GM10248 (cell line): ENCODE data around the gene FOXJ1.

Experiments used
- CTCF ChIA-PET: fragments of 300-600 bp; sonication (Branson Sonifier 250); formaldehyde crosslinking; extraction: SDS; loops from one replicate; lab custom pipeline; 2021; ENCODE audit warnings: antibody characterized with exemption; lab: Yijun Ruan, JAX
- POLR2A ChIA-PET: fragments of 350-650 bp; sonication (Branson Sonifier 250); formaldehyde crosslinking; extraction: SDS; loops from one replicate; lab custom pipeline; 2020; ENCODE audit warnings: antibody characterized with exemption; lab: Yijun Ruan, JAX
- DNase-seq: peaks from one replicate; pipeline ENCODE4 v3.0.0; 2012; ENCODE audit errors: extremely low spot score
- TF ChIP-seq, protein P1 (sequence below): IDR thresholded peaks from 2 replicates; pipeline ENCODE4 v1.5.1; 2012; ENCODE audit warnings: mild to moderate bottlenecking, low read depth; ENCODE audit errors: extremely low read depth, missing control alignments, control extremely low read depth

FOXJ1 gene

DNA sequence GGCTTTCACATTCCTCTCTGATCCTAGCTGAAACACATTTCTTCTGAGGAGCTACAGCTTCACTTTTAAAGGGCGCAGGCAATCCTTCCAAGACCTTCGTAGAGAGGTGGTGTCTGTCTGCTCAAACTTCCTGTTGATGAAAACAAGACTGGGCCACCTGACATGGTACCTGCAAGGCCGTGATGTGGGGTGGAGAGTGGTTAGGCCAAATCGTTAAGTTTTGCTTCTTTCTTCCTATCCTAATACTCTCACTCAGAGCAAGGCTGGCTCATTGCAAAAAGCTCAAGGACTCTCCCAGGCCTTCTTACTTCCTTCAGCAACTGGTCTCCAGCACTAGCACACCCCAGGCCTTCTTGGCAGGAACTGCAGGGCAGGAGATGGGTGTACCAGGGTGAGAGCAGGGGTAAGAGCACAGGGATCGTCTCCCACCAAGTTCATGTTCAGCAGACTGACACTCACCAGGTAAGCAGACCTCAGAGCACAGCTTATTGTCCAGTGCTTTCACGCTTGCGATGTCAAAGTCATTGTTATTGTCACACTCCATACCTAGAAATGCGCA, 10.9 kb upstream of the FOXJ1 start:
- DNase-seq, result no peak
- CTCF ChIA-PET, result interaction anchor here (0.6 to 4.9 kb wide), 7 partner anchors 9 to 127 kb away, joined by 3 to 16 read pairs (median 5); no protein-coding TSS in a partner anchor
- POLR2A ChIA-PET, result no interaction called here
- TF ChIP-seq, protein P1, sequence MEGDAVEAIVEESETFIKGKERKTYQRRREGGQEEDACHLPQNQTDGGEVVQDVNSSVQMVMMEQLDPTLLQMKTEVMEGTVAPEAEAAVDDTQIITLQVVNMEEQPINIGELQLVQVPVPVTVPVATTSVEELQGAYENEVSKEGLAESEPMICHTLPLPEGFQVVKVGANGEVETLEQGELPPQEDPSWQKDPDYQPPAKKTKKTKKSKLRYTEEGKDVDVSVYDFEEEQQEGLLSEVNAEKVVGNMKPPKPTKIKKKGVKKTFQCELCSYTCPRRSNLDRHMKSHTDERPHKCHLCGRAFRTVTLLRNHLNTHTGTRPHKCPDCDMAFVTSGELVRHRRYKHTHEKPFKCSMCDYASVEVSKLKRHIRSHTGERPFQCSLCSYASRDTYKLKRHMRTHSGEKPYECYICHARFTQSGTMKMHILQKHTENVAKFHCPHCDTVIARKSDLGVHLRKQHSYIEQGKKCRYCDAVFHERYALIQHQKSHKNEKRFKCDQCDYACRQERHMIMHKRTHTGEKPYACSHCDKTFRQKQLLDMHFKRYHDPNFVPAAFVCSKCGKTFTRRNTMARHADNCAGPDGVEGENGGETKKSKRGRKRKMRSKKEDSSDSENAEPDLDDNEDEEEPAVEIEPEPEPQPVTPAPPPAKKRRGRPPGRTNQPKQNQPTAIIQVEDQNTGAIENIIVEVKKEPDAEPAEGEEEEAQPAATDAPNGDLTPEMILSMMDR, result no peak

DNA sequence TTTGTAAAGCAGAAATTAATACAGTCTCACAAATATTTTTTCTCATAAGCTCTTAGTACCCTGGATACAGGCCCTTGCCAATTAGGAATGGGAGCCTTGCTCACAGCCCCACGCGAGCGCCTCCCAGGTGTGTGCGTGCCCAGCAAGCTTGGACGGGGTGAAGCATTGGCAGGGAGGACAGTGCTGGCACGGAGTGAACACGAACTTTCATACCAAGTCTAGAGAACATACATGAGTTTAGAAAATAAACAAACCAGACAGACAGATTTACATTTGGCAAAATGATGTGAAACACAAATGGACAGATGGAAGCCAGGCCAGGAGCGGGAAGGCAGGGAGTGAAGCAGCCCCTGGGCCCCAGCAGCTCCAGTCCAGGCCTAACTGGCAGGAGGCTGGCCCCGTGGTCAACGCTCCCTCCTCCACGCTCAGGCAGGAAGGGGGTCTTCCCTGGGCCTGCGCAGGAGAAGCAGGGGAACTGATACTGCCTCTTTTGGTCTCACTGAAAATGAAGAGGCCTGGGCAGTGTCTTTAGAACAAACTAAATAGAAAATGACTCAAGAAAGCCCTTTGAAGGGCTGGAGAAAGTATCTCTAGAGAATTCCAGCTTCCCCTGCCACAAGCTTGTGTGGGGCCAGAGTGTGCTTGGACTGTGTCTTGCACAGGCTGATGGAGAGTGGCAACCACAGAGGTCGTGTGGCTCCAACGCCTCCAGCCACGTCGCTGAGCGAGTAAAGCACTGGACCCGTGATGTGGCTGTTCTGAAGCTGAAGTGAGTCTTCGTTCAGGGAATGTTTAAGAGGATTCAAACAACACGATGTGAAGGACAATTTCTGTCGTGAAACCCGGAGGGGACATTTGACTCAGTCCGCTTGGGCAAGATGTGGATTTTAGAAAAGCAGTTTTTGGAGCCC, 9.9 kb upstream of the FOXJ1 start:
- no peak for DNase-seq
- CTCF ChIA-PET, result interaction anchor here (0.7 to 4.9 kb wide), 11 partner anchors 10 to 128 kb away, joined by 3 to 16 read pairs (median 4); no protein-coding TSS in a partner anchor
- POLR2A ChIA-PET, result no interaction called here
- TF ChIP-seq, protein P1, result no peak

DNA sequence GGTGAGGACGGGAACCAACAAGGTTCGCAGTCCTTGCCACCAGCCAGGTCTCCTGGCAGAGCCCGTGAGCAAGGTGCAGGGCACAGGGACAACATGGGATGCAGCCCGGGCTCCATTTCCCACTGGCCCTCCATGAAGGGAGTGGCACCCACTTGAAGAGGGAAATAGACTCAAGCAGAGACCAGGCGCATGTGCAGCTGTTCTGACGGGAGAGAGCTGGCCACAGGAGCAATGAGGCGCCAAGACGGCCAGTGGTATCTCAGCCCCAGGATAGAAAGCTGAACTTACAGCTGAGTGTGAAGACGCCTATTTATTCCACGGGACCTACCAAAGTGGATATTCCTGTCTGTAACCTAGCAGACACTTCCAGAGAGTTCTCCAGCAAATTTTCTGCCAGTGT, 8.2 kb upstream of the FOXJ1 start:
- TF ChIP-seq, protein P1, result no peak
- ChIA-PET CTCF (interaction anchor here (1.3 kb wide), 3 partner anchors 9 to 131 kb away, joined by 3 to 4 read pairs (median 3); no protein-coding TSS in a partner anchor), POLR2A (no interaction called here)
- DNase-seq, result no peak

DNA sequence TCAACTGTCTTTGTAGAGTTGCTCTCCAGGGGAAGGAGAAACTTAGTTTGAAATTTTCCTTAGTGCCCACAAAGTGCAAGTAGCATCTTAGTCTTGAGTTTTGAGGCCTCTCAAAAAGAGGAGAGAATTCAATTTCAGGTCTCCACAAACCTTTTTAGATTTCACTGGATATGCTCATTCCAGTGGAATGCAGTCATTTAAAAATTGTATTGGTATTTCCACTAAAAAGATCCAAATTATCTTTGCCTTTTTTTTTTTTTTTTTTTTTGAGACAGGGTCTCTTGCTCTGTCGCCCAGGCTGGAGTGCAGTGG, 6.9 kb upstream of the FOXJ1 start:
- POLR2A ChIA-PET, result no interaction called here
- no peak for DNase-seq
- CTCF ChIA-PET, result no interaction called here
- TF ChIP-seq, protein P1, result no peak

DNA sequence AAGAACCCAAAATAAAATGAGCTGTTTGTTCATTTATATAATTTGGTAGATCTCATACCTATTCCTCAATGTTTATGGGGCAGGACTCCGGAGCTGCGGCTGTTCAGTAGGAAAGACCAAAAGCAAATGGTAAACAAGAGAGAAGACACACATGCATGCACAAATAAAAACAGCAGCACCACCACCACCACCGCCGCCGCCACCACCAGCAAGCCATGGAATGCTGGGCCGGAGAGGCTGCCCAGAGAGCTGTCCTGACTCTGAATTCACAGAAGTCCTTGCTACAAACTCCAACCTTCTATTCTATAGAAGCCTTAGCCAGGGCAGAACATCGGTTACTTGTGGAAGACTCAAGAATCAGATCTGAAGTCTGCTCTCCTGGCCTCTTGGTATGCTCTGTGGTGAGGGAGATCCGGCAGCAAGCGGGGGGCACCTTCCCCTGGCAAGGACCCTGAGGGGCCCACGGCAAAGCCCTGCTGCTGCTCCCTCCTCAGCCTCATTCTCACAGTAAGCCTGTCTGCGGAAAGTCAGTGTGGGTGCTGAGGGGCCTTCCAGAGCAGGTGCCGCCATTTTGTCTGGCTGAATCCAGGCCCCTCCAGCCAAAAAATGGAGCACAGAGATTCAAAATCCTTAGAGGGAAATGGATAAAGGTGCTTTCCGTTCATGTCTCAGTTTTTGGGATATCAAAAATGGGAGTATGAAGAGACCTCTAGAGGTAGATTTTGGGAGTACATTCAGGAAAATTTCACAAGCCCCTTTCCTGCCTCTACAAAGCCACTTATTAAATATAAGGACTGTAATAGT, 6.4 kb upstream of the FOXJ1 start:
- no peak for DNase-seq
- CTCF ChIA-PET, result interaction anchor here (1.0 to 4.1 kb wide), 7 partner anchors 9 to 132 kb away, joined by 3 to 16 read pairs (median 3); no protein-coding TSS in a partner anchor
- POLR2A ChIA-PET, result no interaction called here
- TF ChIP-seq, protein P1, result no peak

DNA sequence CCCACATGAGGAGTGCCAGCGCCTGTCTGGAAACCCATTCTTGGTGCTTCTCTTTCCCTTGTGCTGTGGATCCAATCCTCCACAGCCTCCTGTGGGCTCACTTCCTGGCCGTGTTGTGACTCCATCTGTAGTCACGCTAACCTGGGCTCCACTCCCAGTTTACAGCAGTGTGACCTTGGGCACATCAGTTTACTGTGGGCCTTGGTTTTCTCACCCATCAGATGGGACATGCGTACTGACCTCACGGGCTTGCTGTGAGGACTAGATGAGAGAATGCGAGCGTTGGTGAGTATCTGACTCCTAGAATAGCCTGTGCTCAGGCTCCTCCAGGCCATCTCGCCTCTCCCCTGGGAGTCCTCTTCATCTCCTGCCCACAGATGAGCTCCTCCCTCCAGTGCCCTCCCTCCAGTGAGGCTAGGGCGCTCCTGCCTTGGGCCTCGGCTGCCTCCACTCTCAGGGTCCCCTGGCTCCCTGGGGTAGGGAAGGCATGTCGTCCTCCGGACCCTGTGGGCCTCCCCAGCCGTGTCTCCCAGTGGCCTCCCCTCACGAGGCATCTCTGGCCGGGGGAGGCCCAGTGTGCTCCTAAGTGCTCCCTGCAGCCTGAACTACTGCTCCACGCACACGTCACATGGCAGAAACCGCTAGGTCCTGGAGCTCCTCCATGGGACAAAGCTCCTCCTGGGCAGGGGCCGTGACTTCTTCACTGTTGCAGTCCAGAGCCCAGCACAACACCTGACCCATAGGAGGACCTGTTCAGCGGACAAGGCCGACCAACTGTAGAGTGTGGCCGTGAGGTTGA, 5.2 kb upstream of the FOXJ1 start:
- ChIA-PET POLR2A (interaction anchor here (0.6 kb wide), 1 partner anchor 17 kb away, joined by 8 read pairs; no protein-coding TSS in a partner anchor), CTCF (interaction anchor here (1.0 to 4.1 kb wide), 9 partner anchors 10 to 134 kb away, joined by 3 to 16 read pairs (median 3); no protein-coding TSS in a partner anchor)
- DNase-seq, result no peak
- TF ChIP-seq, protein P1, result no peak
